NK-92 treated with Interleukin-12 subunit alpha and Interleukin-12 subunit beta, amount 100 ng/mL, for 24 hours (cell line): Measurements from ENCODE around the gene CAT.

Experiments
- DNase-seq: peaks from one replicate; lab custom pipeline; 2025; lab: John Stamatoyannopoulos, UW

Gene CAT

GRCh38 chr11:34495239-34495723 lies 56.5 kb downstream of the CAT start:
- DNase-seq: no peak

- DNase-seq: no peak
Observed at GRCh38 chr11:34495724-34496377, 57.1 kb downstream of the CAT start.

GRCh38 chr11:34499719-34500500 lies 61.2 kb downstream of the CAT start:
- DNase-seq: no peak

GRCh38 chr11:34501500-34501899 lies 62.8 kb downstream of the CAT start:
- no peak for DNase-seq

- no peak for DNase-seq
Observed at GRCh38 chr11:34501949-34502348, 63.2 kb downstream of the CAT start.

GRCh38 chr11:34502949-34503348 lies 64.2 kb downstream of the CAT start:
- no peak for DNase-seq

- DNase-seq: no peak
Observed at GRCh38 chr11:34505874-34506273, 67.1 kb downstream of the CAT start.

- no peak for DNase-seq
Observed at GRCh38 chr11:34507156-34507555, 68.4 kb downstream of the CAT start.

GRCh38 chr11:34507610-34508009 lies 68.9 kb downstream of the CAT start:
- DNase-seq: no peak

GRCh38 chr11:34508524-34508923 lies 69.8 kb downstream of the CAT start:
- DNase-seq: no peak

GRCh38 chr11:34509336-34509876 lies 70.7 kb downstream of the CAT start:
- no peak for DNase-seq

- no peak for DNase-seq
Observed at GRCh38 chr11:34510218-34510617, 71.5 kb downstream of the CAT start.

GRCh38 chr11:34510673-34511072 lies 71.9 kb downstream of the CAT start:
- DNase-seq: no peak

GRCh38 chr11:34512840-34513681 lies 74.3 kb downstream of the CAT start:
- peak; percentile 8 for DNase-seq

GRCh38 chr11:34513682-34514449 lies 75.1 kb downstream of the CAT start, which contains the start of gene ELF5:
ELF5 (minus strand) TSS chr11:34513794; CDS start chr11:34505749, 8,045 bp downstream.
- no peak for DNase-seq

- no peak for DNase-seq
Observed at GRCh38 chr11:34514597-34514996, 75.9 kb downstream of the CAT start.

- no peak for DNase-seq
Observed at GRCh38 chr11:34516247-34517040, 77.7 kb downstream of the CAT start.

GRCh38 chr11:34519595-34520235 lies 81.0 kb downstream of the CAT start:
- no peak for DNase-seq

- DNase-seq: no peak
Observed at GRCh38 chr11:34521265-34521664, 82.5 kb downstream of the CAT start.
